NCI-H2196 (cell line): Measurements from ENCODE around the gene UBALD2.
"Not testable (repeated sequence)": the region's sequence is repeated elsewhere in the genome, so short reads cannot be mapped to it uniquely, and the experiment has no call there.

Source experiments
- DNase-seq: peaks from one replicate; lab custom pipeline; 2025; ENCODE audit not compliant: unreplicated experiment; lab: John Stamatoyannopoulos, UW

Gene UBALD2

GRCh38 chr17:76265624-76266243 is 586 bp downstream of the UBALD2 start:
- peak; percentile 64 for DNase-seq

- DNase-seq: no peak
These were observed 1.2 kb downstream of the UBALD2 start for GRCh38 chr17:76266244-76266938.

- no peak for DNase-seq
These were observed 2.0 kb downstream of the UBALD2 start for GRCh38 chr17:76267051-76267576.

- not testable (repeated sequence) for DNase-seq
These were observed 2.4 kb downstream of the UBALD2 start for GRCh38 chr17:76267581-76268001.

- DNase-seq: no peak
These were observed 3.0 kb downstream of the UBALD2 start for GRCh38 chr17:76268015-76268749.

- no peak for DNase-seq
These were observed 4.1 kb downstream of the UBALD2 start for GRCh38 chr17:76268991-76269981.

- no peak for DNase-seq
These were observed 5.0 kb downstream of the UBALD2 start for GRCh38 chr17:76270127-76270592.

GRCh38 chr17:76270770-76271668 is 5.9 kb downstream of the UBALD2 start:
- DNase-seq: no peak

GRCh38 chr17:76271669-76272540 is 6.8 kb downstream of the UBALD2 start:
- DNase-seq: no peak

GRCh38 chr17:76272541-76273444 is 7.6 kb downstream of the UBALD2 start:
- DNase-seq: no peak

GRCh38 chr17:76273445-76274111 is 8.4 kb downstream of the UBALD2 start:
- DNase-seq: no peak

GRCh38 chr17:76274112-76274956 is 9.2 kb downstream of the UBALD2 start:
- DNase-seq: no peak

- no peak for DNase-seq
These were observed 10.4 kb downstream of the UBALD2 start for GRCh38 chr17:76275382-76276068.

GRCh38 chr17:76276069-76276431 is 10.9 kb downstream of the UBALD2 start:
- no peak for DNase-seq

- no peak for DNase-seq
These were observed 11.5 kb downstream of the UBALD2 start for GRCh38 chr17:76276461-76277299.
